Smooth muscle cell (in vitro differentiated cells): ENCODE results near the gene GRIN2A. TPM values are rescaled to one million over a fixed set of nuclear protein-coding genes. Genes with fewer than 3 reads are reported as not detected.
A peak's percentile ranks its signal among the peaks of the same experiment; 100 is the strongest.

Source experiments
- DNase-seq: peaks from one replicate; lab custom pipeline; 2025; ENCODE audit not compliant: unreplicated experiment; lab: John Stamatoyannopoulos, UW
- H2AFZ ChIP-seq: fragments of 200-600 bp; sonication (generic); 2 replicates; pipeline ENCODE4 v1.6.0; 2016; ENCODE audit warnings: antibody characterized with exemption, low read depth, mild to moderate bottlenecking
- H3F3A ChIP-seq: fragments of 200-600 bp; sonication (generic); 2 replicates; pipeline ENCODE4 v1.6.0; 2017; ENCODE audit warnings: antibody characterized with exemption, low read depth
- H3K27ac ChIP-seq: fragments of 200-600 bp; sonication (generic); 2 replicates; pipeline ENCODE4 v1.5.1; 2016; ENCODE audit warnings: low read depth, mild to moderate bottlenecking
- H3K27me3 ChIP-seq: fragments of 200-600 bp; sonication (generic); 2 replicates; pipeline ENCODE4 v1.6.1; 2016; ENCODE audit warnings: low read depth, mild to moderate bottlenecking
- H3K36me3 ChIP-seq: fragments of 200-600 bp; sonication (generic); 2 replicates; pipeline ENCODE4 v1.5.1; 2016; ENCODE audit warnings: low read depth
- H3K4me1 ChIP-seq: fragments of 200-600 bp; sonication (generic); 2 replicates; pipeline ENCODE4 v1.5.1; 2016; ENCODE audit warnings: low read depth
- H3K4me2 ChIP-seq: fragments of 200-600 bp; sonication (generic); 2 replicates; pipeline ENCODE4 v1.6.0; 2016; ENCODE audit warnings: mild to moderate bottlenecking
- H3K4me3 ChIP-seq: fragments of 200-600 bp; sonication (generic); 2 replicates; pipeline ENCODE4 v1.5.1; 2016; ENCODE audit warnings: mild to moderate bottlenecking
- H3K79me2 ChIP-seq: fragments of 200-600 bp; sonication (generic); 2 replicates; pipeline ENCODE4 v1.6.0; 2016; ENCODE audit warnings: low read depth, mild to moderate bottlenecking
- H3K9ac ChIP-seq: fragments of 200-600 bp; sonication (generic); 2 replicates; pipeline ENCODE4 v1.6.0; 2016; ENCODE audit warnings: low read depth
- H3K9me3 ChIP-seq: fragments of 200-600 bp; sonication (generic); replicated peaks from 2 replicates; pipeline ENCODE4 v1.5.1; 2016; ENCODE audit warnings: low read depth
- H4K20me1 ChIP-seq: fragments of 200-600 bp; sonication (generic); 2 replicates; pipeline ENCODE4 v1.6.0; 2016; ENCODE audit warnings: low read depth
- CTCF ChIP-seq: fragments of 200-600 bp; sonication (generic); IDR thresholded peaks from 2 replicates; pipeline ENCODE4 v1.5.1; 2017; ENCODE audit warnings: borderline replicate concordance, mild to moderate bottlenecking, antibody characterized with exemption; ENCODE audit not compliant: insufficient read depth, poor library complexity, severe bottlenecking
- WGBS: methylation state at CpG from one replicate; pipeline ENCODE4 v1.1.7; 2016; ENCODE audit warnings: low lambda C conversion rate; 5-methylcytosine and 5-hydroxymethylcytosine counted together
- polyA plus RNA-seq: library from polyadenylated mRNA; unstranded; fragments of >200 nt; fragmentation: Nextera tagmentation; extraction: Ambion mirVana; gene quantifications from 2 replicates; pipeline ENCODE4 v1.2.1, GENCODE V29; 2016
- total RNA-seq: library from RNA; depleted of rRNA; stranded (reverse); fragments of >200 nt; gene quantifications from 2 replicates; pipeline ENCODE4 v1.2.3, GENCODE V29; 2014

GRIN2A gene
- total and polyA plus RNA-seq, 2 experiments from 2014 or later = 0.02 to 0.13 TPM

GRCh38 chr16:10172848-10173655 lies 9.2 kb downstream of the GRIN2A start:
- Histone ChIP-seq H3K4me1 (no peaks in the 10 kb centered on the region), H3K4me2 (peak overlapping the region; percentile 26), H3K9ac (no peak overlapping the region), H3K27ac (no peak overlapping the region), H3F3A (no peaks in the 10 kb centered on the region), H2AFZ (no peak overlapping the region), H4K20me1 (no peaks in the 10 kb centered on the region), H3K79me2 (no peaks in the 10 kb centered on the region), H3K9me3 (no peaks in the 10 kb centered on the region), H3K36me3 (no peaks in the 10 kb centered on the region), H3K4me3 (no peak overlapping the region), H3K27me3 (no peaks in the 10 kb centered on the region)
- no peak for TF ChIP-seq CTCF
- DNase-seq = no peak
- 44% methylated on average over 16 of the region's 16 CpGs for WGBS

DNA sequence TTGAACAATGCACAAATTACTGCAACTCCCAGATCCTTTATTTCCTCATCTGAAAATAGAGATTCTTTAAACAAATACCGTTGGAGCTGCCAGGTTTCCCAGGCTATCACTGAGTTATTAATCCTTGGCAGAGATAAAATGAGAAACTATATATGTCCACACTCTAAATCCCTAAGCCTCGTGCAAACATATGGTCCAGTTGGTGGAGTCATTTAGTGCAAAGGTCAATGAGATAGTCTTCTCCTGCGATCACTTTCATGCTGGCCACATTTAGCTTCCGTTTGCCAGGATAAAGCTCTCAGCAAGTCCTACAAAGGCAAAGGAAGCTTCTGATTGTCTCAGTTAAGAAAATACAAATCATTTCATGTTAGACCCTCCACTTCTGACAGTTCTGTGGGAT lies 11.0 kb downstream of the GRIN2A start:
- H3K27me3 ChIP-seq = peaks cover 8% of the 10 kb centered on the region
- WGBS = 40% methylated on average over 4 of the region's 4 CpGs
- no peak overlapping the region for H3K27ac ChIP-seq
- no peak for TF ChIP-seq CTCF
- H3K9me3 ChIP-seq = no peaks in the 10 kb centered on the region
- no peaks in the 10 kb centered on the region for H4K20me1 ChIP-seq
- H3F3A ChIP-seq = no peaks in the 10 kb centered on the region
- no peaks in the 10 kb centered on the region for H3K4me1 ChIP-seq
- H3K36me3 ChIP-seq = no peaks in the 10 kb centered on the region
- no peak overlapping the region for H3K4me3 ChIP-seq
- H3K9ac ChIP-seq = no peak overlapping the region
- H3K4me2 ChIP-seq = no peak overlapping the region
- no peak for DNase-seq
- no peaks in the 10 kb centered on the region for H3K79me2 ChIP-seq
- H2AFZ ChIP-seq = no peak overlapping the region

GRCh38 chr16:10169904-10170410 lies 12.3 kb downstream of the GRIN2A start:
- H3K4me2 ChIP-seq = no peak overlapping the region
- no peaks in the 10 kb centered on the region for H3K79me2 ChIP-seq
- peaks cover 16% of the 10 kb centered on the region for H3K27me3 ChIP-seq
- no peaks in the 10 kb centered on the region for H3F3A ChIP-seq
- no peak overlapping the region for H2AFZ ChIP-seq
- no peaks in the 10 kb centered on the region for H4K20me1 ChIP-seq
- no peak overlapping the region for H3K27ac ChIP-seq
- TF ChIP-seq CTCF = no peak
- no peak for DNase-seq
- 98% methylated on average over 2 of the region's 2 CpGs for WGBS
- H3K36me3 ChIP-seq = no peaks in the 10 kb centered on the region
- no peak overlapping the region for H3K4me3 ChIP-seq
- H3K9me3 ChIP-seq = no peaks in the 10 kb centered on the region
- H3K4me1 ChIP-seq = no peaks in the 10 kb centered on the region
- H3K9ac ChIP-seq = no peak overlapping the region
